Thyroid gland (tissue), 4 donors: ENCODE measurements around the gene TXNL4B.

Experiments
- POLR2A ChIP-seq, 2 donors: fragments of 450-650 bp; IDR thresholded peaks; one replicate each; pipeline ENCODE4 v1.6.1; 2017; ENCODE audit warnings: antibody characterized with exemption in 2 of 2, mild to moderate bottlenecking in 2 of 2, moderate library complexity in 1 of 2
- TF ChIP-seq, protein P1 (sequence below), 6 experiments: fragments of 200-600 bp in 3 of 6; fragments of 450-650 bp in 3 of 6; sonication (generic) in 3 of 6; IDR thresholded peaks; one replicate each; pipeline ENCODE4 v1.5.1; 2016 to 2019; ENCODE audit warnings: antibody characterized with exemption in 6 of 6, mild to moderate bottlenecking in 2 of 6, inconsistent platforms in 1 of 6, moderate library complexity in 1 of 6

- no peak for TF ChIP-seq POLR2A (IDR thresholded peaks at IDR 0.05)
- TF ChIP-seq, protein P1, sequence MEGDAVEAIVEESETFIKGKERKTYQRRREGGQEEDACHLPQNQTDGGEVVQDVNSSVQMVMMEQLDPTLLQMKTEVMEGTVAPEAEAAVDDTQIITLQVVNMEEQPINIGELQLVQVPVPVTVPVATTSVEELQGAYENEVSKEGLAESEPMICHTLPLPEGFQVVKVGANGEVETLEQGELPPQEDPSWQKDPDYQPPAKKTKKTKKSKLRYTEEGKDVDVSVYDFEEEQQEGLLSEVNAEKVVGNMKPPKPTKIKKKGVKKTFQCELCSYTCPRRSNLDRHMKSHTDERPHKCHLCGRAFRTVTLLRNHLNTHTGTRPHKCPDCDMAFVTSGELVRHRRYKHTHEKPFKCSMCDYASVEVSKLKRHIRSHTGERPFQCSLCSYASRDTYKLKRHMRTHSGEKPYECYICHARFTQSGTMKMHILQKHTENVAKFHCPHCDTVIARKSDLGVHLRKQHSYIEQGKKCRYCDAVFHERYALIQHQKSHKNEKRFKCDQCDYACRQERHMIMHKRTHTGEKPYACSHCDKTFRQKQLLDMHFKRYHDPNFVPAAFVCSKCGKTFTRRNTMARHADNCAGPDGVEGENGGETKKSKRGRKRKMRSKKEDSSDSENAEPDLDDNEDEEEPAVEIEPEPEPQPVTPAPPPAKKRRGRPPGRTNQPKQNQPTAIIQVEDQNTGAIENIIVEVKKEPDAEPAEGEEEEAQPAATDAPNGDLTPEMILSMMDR (IDR thresholded peaks at IDR 0.05): no peak
Observed at GRCh38 chr16:72139908-72140307, 46.5 kb upstream of the TXNL4B start.
